Upper lobe of left lung (tissue), 6 donors: Measurements from ENCODE around the gene DTNB. TPM values are rescaled to one million over a fixed set of nuclear protein-coding genes. Genes with fewer than 3 reads are reported as not detected.
A peak's percentile ranks its signal among the peaks of the same experiment; 100 is the strongest.

Experiments
- ATAC-seq, 2 donors: fragments of 200-7000 bp; cut with Tn5 transposase; one replicate each; pipeline ENCODE4 v1.9.1; 2022; ENCODE audit warnings: mild to moderate bottlenecking in 2 of 2, moderate library complexity in 2 of 2; ENCODE audit not compliant: low FRiP score in 2 of 2
- DNase-seq, 2 donors: peaks; one replicate each; pipeline ENCODE4 v3.0.0-alpha.2; 2019 to 2020
- H3K27ac ChIP-seq, 4 donors: fragments of 200-600 bp; sonication (generic); one replicate each; pipeline ENCODE4 v1.5.1; 2016 to 2019
- H3K27me3 ChIP-seq, 4 donors: fragments of 200-600 bp; sonication (generic); one replicate each; pipeline ENCODE4 v1.5.1; 2017 to 2019
- H3K36me3 ChIP-seq, 4 donors: fragments of 200-600 bp; sonication (generic); one replicate each; pipeline ENCODE4 v1.5.1; 2016 to 2019
- H3K4me1 ChIP-seq, 4 donors: fragments of 200-600 bp; sonication (generic); one replicate each; pipeline ENCODE4 v1.5.1; 2018 to 2019
- H3K4me3 ChIP-seq, 4 donors: fragments of 200-600 bp; sonication (generic); one replicate each; pipeline ENCODE4 v1.5.1; 2017 to 2019; ENCODE audit warnings: mild to moderate bottlenecking in 2 of 4, moderate library complexity in 1 of 4
- H3K9me3 ChIP-seq, 4 donors: fragments of 200-600 bp; sonication (generic); one replicate each; pipeline ENCODE4 v1.5.1; 2018 to 2019
- CTCF ChIP-seq, 6 experiments: fragments of 450-650 bp in 4 of 6; fragments of 200-600 bp in 2 of 6; sonication (generic) in 2 of 6; IDR thresholded peaks; one replicate each; pipeline ENCODE4 v1.5.1; 2016 to 2019; ENCODE audit warnings: antibody characterized with exemption in 6 of 6
- EP300 ChIP-seq, 4 donors: sonication (generic); formaldehyde crosslinking; IDR thresholded peaks; one replicate each; pipeline ENCODE4 v1.5.1; 2017; ENCODE audit warnings: antibody characterized with exemption in 4 of 4, control low read depth in 2 of 4
- POLR2A ChIP-seq, 4 donors: fragments of 450-650 bp; IDR thresholded peaks; one replicate each; pipeline ENCODE4 v1.5.1; 2016 to 2017; ENCODE audit warnings: antibody characterized with exemption in 4 of 4, mild to moderate bottlenecking in 2 of 4
- POLR2AphosphoS5 ChIP-seq, 2 donors: sonication (generic); formaldehyde crosslinking; IDR thresholded peaks; one replicate each; pipeline ENCODE4 v1.5.1; 2017; ENCODE audit warnings: antibody characterized with exemption in 2 of 2
- WGBS, 2 donors: methylation state at CpG; one replicate each; pipeline ENCODE4 v1.1.5; 2017 to 2018; 5-methylcytosine and 5-hydroxymethylcytosine counted together
- total RNA-seq, 6 donors: library from RNA; depleted of rRNA in 4 of 6; stranded (reverse); fragments of >200 nt in 4 of 6; gene quantifications; one replicate each; pipeline versions ENCODE4 v1.1.0 to v1.2.1, GENCODE V29; 2016 to 2021
- donor health status: DM: no; HTN: no; CAD: no; lungs with moderate emphysema.
- donor health status: DM: no; HTN: yes; CAD: no; lungs with severe emphysema.

The DTNB gene
- total RNA-seq, 6 donors from 2014 or later = 19.3 to 59.7 (median 25.6) TPM

DNA sequence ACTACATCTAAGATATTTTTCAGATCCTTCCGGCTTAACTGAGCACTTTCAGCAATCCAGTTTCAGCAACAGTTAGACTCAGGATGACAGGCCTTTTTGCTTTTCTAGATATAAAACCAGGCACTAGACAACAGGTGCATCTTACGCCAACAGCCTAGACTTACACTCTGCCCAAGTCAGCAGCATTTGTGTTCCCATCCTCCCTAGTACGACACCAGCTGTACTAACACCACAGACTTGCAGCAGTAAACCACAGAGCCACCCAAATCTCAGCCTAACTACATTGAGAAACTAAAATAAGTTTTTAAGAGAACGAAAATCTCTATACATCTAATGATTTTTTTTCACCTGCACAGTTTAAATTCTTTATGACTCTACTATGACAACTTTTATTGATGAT lies 241.8 kb downstream of the DTNB start:
- no peaks in the 10 kb centered on the region for H3K27me3 ChIP-seq
- H3K4me1 ChIP-seq = no peaks in the 10 kb centered on the region
- H3K36me3 ChIP-seq = no peaks in the 10 kb centered on the region
- H3K4me3 ChIP-seq = no peak overlapping the region
- H3K27ac ChIP-seq = no peak overlapping the region
- H3K9me3 ChIP-seq = no peaks in the 10 kb centered on the region
- WGBS, 2 donors = 95% methylated on average over 4 of the region's 4 CpGs
- DNase-seq = no peak
- ATAC-seq = no peak
- TF ChIP-seq POLR2AphosphoS5 (IDR thresholded peaks at IDR 0.05) (no peak), EP300 (IDR thresholded peaks at IDR 0.05) (no peak), POLR2A (IDR thresholded peaks at IDR 0.05) (no peak), CTCF (IDR thresholded peaks at IDR 0.05) (no peak)

- Histone ChIP-seq H3K4me1 (no peaks in the 10 kb centered on the region), H3K9me3 (no peaks in the 10 kb centered on the region), H3K27ac (no peak overlapping the region), H3K4me3 (no peak overlapping the region), H3K27me3 (no peaks in the 10 kb centered on the region), H3K36me3 (no peaks in the 10 kb centered on the region)
- ATAC-seq (no peak), DNase-seq (no peak)
- 81 to 92% methylated on average over 7 of the region's 7 CpGs for WGBS, 2 donors
- TF ChIP-seq POLR2AphosphoS5 (IDR thresholded peaks at IDR 0.05) (no peak), CTCF (IDR thresholded peaks at IDR 0.05) (no peak), EP300 (IDR thresholded peaks at IDR 0.05) (no peak), POLR2A (IDR thresholded peaks at IDR 0.05) (no peak)
Measured at GRCh38 chr2:25430556-25430955, 242.8 kb downstream of the DTNB start.

DNA sequence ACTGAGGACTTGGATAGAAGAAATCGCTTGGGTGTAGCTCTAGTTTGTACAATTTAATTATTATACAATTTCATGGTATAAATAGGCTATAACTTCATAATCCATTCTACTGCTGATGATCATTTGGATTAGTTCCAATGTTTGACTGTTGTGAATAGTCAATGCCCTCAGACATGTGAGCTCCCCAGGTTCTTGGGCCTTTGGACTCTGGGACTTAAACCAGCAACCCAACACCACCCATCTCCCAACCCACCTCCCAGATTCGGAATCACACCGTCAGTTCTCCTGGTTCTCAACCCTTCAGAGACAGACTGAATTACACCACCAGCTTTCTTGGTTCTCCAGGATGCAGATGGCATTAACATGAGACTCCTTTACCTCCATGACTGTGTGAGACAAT lies 247.1 kb downstream of the DTNB start:
- Histone ChIP-seq H3K27me3 (no peaks in the 10 kb centered on the region), H3K36me3 (no peaks in the 10 kb centered on the region), H3K9me3 (no peaks in the 10 kb centered on the region), H3K4me1 (peaks cover 0 to 1% (median 0%) of the 10 kb centered on the region in 4 donors), H3K4me3 (no peak overlapping the region), H3K27ac (no peak overlapping the region)
- 93 to 96% methylated on average over 3 of the region's 3 CpGs for WGBS, 2 donors
- no peak for TF ChIP-seq EP300 (IDR thresholded peaks at IDR 0.05)
- TF ChIP-seq POLR2A (IDR thresholded peaks at IDR 0.05) = no peak
- no peak for TF ChIP-seq POLR2AphosphoS5 (IDR thresholded peaks at IDR 0.05)
- ATAC-seq (no peak), DNase-seq (no peak)

GRCh38 chr2:25424426-25425028 lies 248.8 kb downstream of the DTNB start:
- H3K27ac ChIP-seq = no peak overlapping the region
- H3K4me1 ChIP-seq = peaks cover 0 to 3% (median 0%) of the 10 kb centered on the region in 4 donors
- no peak overlapping the region for H3K4me3 ChIP-seq
- no peaks in the 10 kb centered on the region for H3K9me3 ChIP-seq
- H3K27me3 ChIP-seq = no peaks in the 10 kb centered on the region
- whole genome bisulfite sequencing, 2 donors = 96 to 100% methylated on average over 4 to 6 of the region's 6 CpGs
- H3K36me3 ChIP-seq = no peaks in the 10 kb centered on the region
- no peak for TF ChIP-seq EP300 (IDR thresholded peaks at IDR 0.05)
- TF ChIP-seq CTCF (IDR thresholded peaks at IDR 0.05) = no peak
- no peak for TF ChIP-seq POLR2A (IDR thresholded peaks at IDR 0.05)
- TF ChIP-seq POLR2AphosphoS5 (IDR thresholded peaks at IDR 0.05) = no peak
- DNase-seq (no peak), ATAC-seq (no peak)

DNA sequence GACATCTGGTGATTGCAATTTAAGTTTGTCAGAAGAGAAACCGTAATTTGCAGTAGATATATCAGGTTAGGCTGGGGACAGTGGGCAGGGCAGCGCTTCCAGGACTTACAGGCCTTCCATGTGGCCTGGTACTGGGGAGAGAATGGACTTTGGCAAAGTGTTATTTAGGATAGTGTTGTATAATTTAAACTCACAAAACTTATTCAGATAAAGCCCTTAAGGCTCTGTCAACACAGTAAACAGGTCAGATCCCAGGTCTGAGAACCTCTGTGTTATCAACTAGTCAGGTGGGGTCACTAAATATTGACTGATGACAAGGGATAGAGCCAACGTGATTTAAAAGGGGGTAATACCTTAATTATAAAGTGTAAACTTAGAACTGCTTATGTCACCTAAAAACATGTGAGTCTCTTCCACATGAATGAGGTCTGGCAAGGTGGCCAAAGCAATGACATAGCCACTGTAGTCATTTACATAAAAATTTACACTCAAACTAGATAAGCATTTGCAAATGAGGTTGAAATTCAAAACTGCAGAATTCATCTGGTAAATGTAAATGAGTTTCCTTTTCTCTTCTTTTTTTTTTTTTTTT lies 251.5 kb downstream of the DTNB start:
- 77 to 85% methylated on average over 3 of the region's 3 CpGs for WGBS, 2 donors
- TF ChIP-seq EP300 (IDR thresholded peaks at IDR 0.05) (no peak), POLR2A (IDR thresholded peaks at IDR 0.05) (no peak), POLR2AphosphoS5 (IDR thresholded peaks at IDR 0.05) (no peak), CTCF (IDR thresholded peaks at IDR 0.05) (no peak)
- no peaks in the 10 kb centered on the region for H3K36me3 ChIP-seq
- H3K9me3 ChIP-seq = no peaks in the 10 kb centered on the region
- H3K4me3 ChIP-seq = no peak overlapping the region
- no peaks in the 10 kb centered on the region for H3K27me3 ChIP-seq
- ATAC-seq = no peak
- peaks cover 0 to 3% (median 0%) of the 10 kb centered on the region in 4 donors for H3K4me1 ChIP-seq
- H3K27ac ChIP-seq = peak overlapping the region in 1 of 4 donors; percentile 2
- no peak for DNase-seq
